Astrocyte of the cerebellum (primary cell): ENCODE data around the gene ADAM10.

Source experiments
- DNase-seq: peaks from one replicate; pipeline ENCODE4 v3.0.0-alpha.2; 2011; ENCODE audit warnings: low read depth
- H3K4me3 ChIP-seq: 2 replicates; pipeline ENCODE4 v1.5.1; 2011; ENCODE audit warnings: mild to moderate bottlenecking, low read depth, low read length, moderate library complexity
- in situ Hi-C: cut with HindIII; loops from 2 replicates; pipeline ENCODE4 v1.10.0; 2017; ENCODE audit warnings: low sequenced_read_pairs
- TF ChIP-seq, protein P1 (sequence below): IDR thresholded peaks from 2 replicates; pipeline ENCODE4 v1.5.1; 2012; ENCODE audit warnings: low read length, low read depth, moderate library complexity, mild to moderate bottlenecking; ENCODE audit errors: missing control alignments

Gene ADAM10

DNA sequence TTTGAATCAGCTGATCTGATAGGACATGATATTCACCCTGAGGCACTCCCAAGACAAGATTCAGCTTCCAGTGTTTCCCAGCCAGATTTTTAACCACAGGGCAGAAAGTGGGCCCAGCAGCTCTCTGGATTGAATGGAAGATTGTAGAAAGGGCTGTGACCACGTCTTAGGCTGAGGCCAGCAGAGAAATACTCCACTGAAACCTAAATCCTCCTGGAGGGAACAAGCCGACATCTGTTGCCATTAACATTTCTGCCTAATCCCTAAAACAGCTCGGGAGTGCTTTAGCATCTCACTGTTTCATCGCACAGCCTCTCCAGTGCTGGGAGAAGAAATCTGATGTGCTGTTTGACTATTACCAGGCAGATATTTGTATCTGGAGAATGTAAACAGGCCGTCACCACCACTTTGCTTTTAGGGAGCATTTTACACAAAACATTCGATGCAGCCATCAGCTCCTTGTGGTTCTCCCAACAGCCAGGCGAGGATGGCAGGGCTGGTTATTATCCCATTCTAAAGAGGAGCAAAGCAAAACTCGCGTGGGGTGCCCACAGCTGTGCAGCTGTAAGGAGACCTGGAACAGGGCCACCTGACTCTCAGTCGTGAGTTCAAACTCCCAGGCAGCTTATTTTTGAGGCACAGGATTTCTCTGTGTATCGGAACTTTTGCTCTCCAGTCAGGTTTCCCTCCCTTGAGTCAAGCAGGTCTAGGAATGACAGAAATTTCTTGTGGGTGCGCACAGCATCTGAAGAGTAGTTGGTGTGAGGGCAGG is 200.3 kb downstream of the ADAM10 start:
- H3K4me3 ChIP-seq: no peak overlapping the region

GRCh38 chr15:58548308-58549012 is 201.0 kb downstream of the ADAM10 start:
- H3K4me3 ChIP-seq: no peak overlapping the region
- in situ Hi-C loops: no loop called here
- TF ChIP-seq, protein P1, sequence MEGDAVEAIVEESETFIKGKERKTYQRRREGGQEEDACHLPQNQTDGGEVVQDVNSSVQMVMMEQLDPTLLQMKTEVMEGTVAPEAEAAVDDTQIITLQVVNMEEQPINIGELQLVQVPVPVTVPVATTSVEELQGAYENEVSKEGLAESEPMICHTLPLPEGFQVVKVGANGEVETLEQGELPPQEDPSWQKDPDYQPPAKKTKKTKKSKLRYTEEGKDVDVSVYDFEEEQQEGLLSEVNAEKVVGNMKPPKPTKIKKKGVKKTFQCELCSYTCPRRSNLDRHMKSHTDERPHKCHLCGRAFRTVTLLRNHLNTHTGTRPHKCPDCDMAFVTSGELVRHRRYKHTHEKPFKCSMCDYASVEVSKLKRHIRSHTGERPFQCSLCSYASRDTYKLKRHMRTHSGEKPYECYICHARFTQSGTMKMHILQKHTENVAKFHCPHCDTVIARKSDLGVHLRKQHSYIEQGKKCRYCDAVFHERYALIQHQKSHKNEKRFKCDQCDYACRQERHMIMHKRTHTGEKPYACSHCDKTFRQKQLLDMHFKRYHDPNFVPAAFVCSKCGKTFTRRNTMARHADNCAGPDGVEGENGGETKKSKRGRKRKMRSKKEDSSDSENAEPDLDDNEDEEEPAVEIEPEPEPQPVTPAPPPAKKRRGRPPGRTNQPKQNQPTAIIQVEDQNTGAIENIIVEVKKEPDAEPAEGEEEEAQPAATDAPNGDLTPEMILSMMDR: no peak
- no peak for DNase-seq

More for the DNA sequence above, 200.3 kb downstream of the ADAM10 start:
- in situ Hi-C loops: no loop called here
- TF ChIP-seq, protein P1: no peak
- DNase-seq: no peak

- no peak for DNase-seq
- H3K4me3 ChIP-seq: no peak overlapping the region
- TF ChIP-seq, protein P1: no peak
- in situ Hi-C loops: no loop called here
These were observed 201.7 kb downstream of the ADAM10 start for GRCh38 chr15:58547628-58548307.

- DNase-seq: peak; percentile 78
- TF ChIP-seq, protein P1: no peak
- no peak overlapping the region for H3K4me3 ChIP-seq
- in situ Hi-C loops: no loop called here
These were observed 202.6 kb downstream of the ADAM10 start for GRCh38 chr15:58546635-58547627.

DNA sequence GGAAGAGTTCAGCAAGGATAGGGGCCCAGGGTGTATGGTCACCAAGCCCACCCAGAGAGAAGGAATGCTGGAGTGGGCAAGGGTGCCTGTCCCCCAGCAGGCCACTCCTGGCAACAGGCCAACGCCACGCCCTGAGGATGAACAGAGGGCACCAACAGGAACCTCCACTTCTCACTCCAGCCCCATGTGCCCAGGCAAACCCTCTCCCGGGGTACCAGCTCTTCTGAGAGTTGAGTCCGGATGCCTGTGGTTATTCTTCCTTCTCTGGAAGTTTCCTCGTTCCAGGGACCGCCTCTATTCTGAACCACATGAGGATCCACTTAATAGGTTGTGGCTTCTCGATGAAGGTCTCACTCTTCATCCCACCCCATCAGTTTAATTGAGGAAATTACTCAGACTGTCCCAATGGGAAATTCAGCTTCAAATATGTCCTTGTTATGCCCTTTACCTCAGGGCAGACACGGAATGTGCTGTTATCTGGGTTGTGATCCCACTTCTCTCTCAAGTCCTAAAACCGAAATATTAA is 203.4 kb downstream of the ADAM10 start:
- TF ChIP-seq, protein P1: no peak
- no peak overlapping the region for H3K4me3 ChIP-seq
- no peak for DNase-seq
- in situ Hi-C loops: no loop called here
